Body of pancreas (tissue), 4 donors: Measurements from ENCODE around the gene CRIM1.

Experiments used
- POLR2A ChIP-seq, 3 donors: fragments of 450-650 bp; IDR thresholded peaks; one replicate each; pipeline ENCODE4 v1.6.1; 2016; ENCODE audit warnings: antibody characterized with exemption in 3 of 3, mild to moderate bottlenecking in 2 of 3
- TF ChIP-seq, protein P1 (sequence below), 7 experiments: fragments of 450-650 bp in 4 of 7; fragments of 200-600 bp in 3 of 7; sonication (generic) in 3 of 7; IDR thresholded peaks; one replicate each; pipeline ENCODE4 v1.5.1; 2016 to 2019; ENCODE audit warnings: antibody characterized with exemption in 7 of 7

DNA sequence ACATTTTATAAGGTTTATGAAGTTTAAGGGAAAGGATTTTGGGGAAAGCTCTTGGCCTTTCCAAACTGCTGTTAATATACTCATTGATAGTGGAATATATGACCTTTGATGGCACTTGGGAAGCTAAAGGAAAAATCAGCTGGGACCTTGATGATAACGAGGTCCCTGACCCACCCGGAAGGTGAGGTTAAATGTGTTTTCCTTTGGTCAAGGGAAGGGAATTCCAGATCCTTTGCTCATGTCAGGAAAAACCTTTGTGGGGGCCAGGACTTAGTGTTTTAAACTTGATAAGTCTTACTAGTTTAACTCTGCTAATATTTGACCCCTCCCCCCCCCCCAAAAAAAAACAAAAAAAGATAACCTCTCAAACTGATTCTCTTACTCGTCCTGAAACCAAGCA is 50.7 kb downstream of the CRIM1 start:
- TF ChIP-seq, protein P1, sequence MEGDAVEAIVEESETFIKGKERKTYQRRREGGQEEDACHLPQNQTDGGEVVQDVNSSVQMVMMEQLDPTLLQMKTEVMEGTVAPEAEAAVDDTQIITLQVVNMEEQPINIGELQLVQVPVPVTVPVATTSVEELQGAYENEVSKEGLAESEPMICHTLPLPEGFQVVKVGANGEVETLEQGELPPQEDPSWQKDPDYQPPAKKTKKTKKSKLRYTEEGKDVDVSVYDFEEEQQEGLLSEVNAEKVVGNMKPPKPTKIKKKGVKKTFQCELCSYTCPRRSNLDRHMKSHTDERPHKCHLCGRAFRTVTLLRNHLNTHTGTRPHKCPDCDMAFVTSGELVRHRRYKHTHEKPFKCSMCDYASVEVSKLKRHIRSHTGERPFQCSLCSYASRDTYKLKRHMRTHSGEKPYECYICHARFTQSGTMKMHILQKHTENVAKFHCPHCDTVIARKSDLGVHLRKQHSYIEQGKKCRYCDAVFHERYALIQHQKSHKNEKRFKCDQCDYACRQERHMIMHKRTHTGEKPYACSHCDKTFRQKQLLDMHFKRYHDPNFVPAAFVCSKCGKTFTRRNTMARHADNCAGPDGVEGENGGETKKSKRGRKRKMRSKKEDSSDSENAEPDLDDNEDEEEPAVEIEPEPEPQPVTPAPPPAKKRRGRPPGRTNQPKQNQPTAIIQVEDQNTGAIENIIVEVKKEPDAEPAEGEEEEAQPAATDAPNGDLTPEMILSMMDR (IDR thresholded peaks at IDR 0.05): no peak
- TF ChIP-seq POLR2A (IDR thresholded peaks at IDR 0.05): no peak
